ENCODE results near the gene NHSL2. TPM values are rescaled to one million over a fixed set of nuclear protein-coding genes. Genes with fewer than 3 reads are reported as not detected.

Gene NHSL2
- total RNA-seq, 1 experiment from 2014 or later: 0.07 TPM

DNA sequence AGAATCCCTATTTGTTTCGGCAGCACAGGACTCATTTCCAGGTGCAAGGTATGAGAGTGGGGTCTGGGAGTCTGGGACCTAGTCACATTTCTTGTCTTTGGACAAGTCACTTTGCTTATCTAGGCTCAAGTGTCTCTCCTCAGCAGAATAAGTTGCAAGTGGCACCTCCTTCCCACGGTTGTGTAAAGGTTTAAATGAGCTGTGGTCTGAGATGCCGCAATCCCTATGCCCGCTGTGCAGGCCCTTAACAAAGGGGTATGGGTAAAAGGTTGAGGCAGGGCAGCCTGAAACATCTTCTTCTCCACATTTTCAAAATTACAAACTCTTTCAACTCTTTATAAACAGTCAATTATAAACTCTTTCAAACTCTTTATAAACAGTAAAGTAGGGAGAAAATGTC is 127.4 kb downstream of the NHSL2 start:
- H3F3A ChIP-seq (ENCODE audit: low read length, unreplicated experiment): no peaks in the 10 kb centered on the region
- H3K4me1 ChIP-seq (ENCODE audit: insufficient read depth, low read length): no peaks in the 10 kb centered on the region
- H3K79me2 ChIP-seq (ENCODE audit: low read length): no peaks in the 10 kb centered on the region
- intact Hi-C loops (cut with micrococcal nuclease): no loop called here
- ATAC-seq: no peak
- H4K20me1 ChIP-seq (ENCODE audit: low read length): no peaks in the 10 kb centered on the region
- H3K9ac ChIP-seq (ENCODE audit: low read length): no peak overlapping the region
- CTCF ChIA-PET: no interaction called here
- no peaks in the 10 kb centered on the region for H3K9me3 ChIP-seq (ENCODE audit: low read length)
- no peak overlapping the region for H3K27ac ChIP-seq (ENCODE audit: low read length)
- POLR2A ChIA-PET (ENCODE audit: unreplicated experiment): no interaction called here
- no peak overlapping the region for H3K4me3 ChIP-seq (ENCODE audit: low read length)
- TF ChIP-seq, protein P1, sequence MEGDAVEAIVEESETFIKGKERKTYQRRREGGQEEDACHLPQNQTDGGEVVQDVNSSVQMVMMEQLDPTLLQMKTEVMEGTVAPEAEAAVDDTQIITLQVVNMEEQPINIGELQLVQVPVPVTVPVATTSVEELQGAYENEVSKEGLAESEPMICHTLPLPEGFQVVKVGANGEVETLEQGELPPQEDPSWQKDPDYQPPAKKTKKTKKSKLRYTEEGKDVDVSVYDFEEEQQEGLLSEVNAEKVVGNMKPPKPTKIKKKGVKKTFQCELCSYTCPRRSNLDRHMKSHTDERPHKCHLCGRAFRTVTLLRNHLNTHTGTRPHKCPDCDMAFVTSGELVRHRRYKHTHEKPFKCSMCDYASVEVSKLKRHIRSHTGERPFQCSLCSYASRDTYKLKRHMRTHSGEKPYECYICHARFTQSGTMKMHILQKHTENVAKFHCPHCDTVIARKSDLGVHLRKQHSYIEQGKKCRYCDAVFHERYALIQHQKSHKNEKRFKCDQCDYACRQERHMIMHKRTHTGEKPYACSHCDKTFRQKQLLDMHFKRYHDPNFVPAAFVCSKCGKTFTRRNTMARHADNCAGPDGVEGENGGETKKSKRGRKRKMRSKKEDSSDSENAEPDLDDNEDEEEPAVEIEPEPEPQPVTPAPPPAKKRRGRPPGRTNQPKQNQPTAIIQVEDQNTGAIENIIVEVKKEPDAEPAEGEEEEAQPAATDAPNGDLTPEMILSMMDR (conservative IDR thresholded peaks at IDR 0.05; ENCODE audit: low read depth, low read length): no peak
- no peak for TF ChIP-seq EZH2phosphoT487 (IDR thresholded peaks at IDR 0.05; ENCODE audit: borderline replicate concordance, low read length)
- no peak overlapping the region for H2AFZ ChIP-seq (ENCODE audit: low read length)
- no TSS peak for BruUV-seq (replicated peaks)
- no peak for DNase-seq
- no peaks in the 10 kb centered on the region for H3K9me2 ChIP-seq (replicated peaks; ENCODE audit: low read length)
- no peak overlapping the region for H3K4me2 ChIP-seq (ENCODE audit: low read length)
- H3K27me3 ChIP-seq (ENCODE audit: low read length): no peaks in the 10 kb centered on the region
- H3K36me3 ChIP-seq (ENCODE audit: low read depth, low read length): no peaks in the 10 kb centered on the region

DNA sequence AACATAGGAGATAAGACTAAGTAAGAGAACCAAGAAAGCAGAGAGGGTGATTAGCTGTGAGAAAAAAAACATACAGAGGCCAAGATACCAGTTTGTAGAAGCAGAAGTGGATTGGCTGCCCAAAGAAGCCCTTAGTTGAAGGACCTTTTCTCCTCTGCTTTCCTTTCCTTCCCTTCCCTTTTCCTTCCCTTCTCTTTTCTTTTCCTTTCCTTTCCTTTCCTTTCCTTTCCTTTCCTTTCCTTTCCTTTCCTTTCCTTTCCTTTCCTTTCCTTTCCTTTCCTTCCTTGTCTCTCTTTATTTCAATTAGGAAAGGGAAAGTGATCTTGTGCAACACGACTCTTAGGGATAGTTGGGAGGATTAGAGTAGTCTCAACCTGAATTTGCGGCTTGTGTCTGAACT is 128.2 kb downstream of the NHSL2 start:
- Histone ChIP-seq H3K4me1 (ENCODE audit: insufficient read depth, low read length) (no peaks in the 10 kb centered on the region), H4K20me1 (ENCODE audit: low read length) (no peaks in the 10 kb centered on the region), H3K36me3 (ENCODE audit: low read depth, low read length) (no peaks in the 10 kb centered on the region), H3K27ac (ENCODE audit: low read length) (no peak overlapping the region), H3K9me3 (ENCODE audit: low read length) (no peaks in the 10 kb centered on the region), H3K9ac (ENCODE audit: low read length) (no peak overlapping the region), H3K79me2 (ENCODE audit: low read length) (no peaks in the 10 kb centered on the region), H3K27me3 (ENCODE audit: low read length) (no peaks in the 10 kb centered on the region), H3F3A (ENCODE audit: low read length, unreplicated experiment) (no peaks in the 10 kb centered on the region), H3K4me2 (ENCODE audit: low read length) (no peak overlapping the region), H3K4me3 (ENCODE audit: low read length) (no peak overlapping the region), H3K9me2 (replicated peaks; ENCODE audit: low read length) (no peaks in the 10 kb centered on the region), H2AFZ (ENCODE audit: low read length) (no peak overlapping the region)
- ChIA-PET POLR2A (ENCODE audit: unreplicated experiment) (no interaction called here), CTCF (no interaction called here)
- intact Hi-C loops (cut with micrococcal nuclease): no loop called here
- ATAC-seq (no peak), DNase-seq (no peak)
- no TSS peak for BruUV-seq (replicated peaks)
- no peak for TF ChIP-seq EZH2 (IDR thresholded peaks at IDR 0.05; ENCODE audit: low read length, unreplicated experiment)
- no peak for TF ChIP-seq EZH2phosphoT487 (IDR thresholded peaks at IDR 0.05; ENCODE audit: borderline replicate concordance, low read length)
- TF ChIP-seq, protein P1 (conservative IDR thresholded peaks at IDR 0.05; ENCODE audit: low read depth, low read length): no peak

DNA sequence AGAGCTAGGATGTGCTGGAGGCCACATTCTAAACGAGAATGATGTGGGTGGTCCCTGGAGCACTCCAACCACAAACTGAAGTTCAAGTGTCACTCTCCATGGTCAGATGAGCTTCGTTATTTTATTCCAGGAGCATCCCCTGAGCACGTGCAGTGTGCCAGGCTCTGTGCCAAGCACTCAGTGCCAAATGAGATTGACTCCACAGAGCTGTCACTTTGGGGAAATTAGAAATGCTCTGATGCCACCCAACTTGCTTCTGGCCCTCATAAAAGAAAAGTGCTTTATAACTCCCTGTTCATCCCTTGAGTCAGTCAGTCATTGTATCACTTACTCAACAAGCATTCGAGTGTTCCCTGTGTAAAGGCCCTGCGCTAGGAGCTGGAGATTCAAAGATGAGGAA is 129.9 kb downstream of the NHSL2 start:
- Histone ChIP-seq H3K36me3 (ENCODE audit: low read depth, low read length) (no peaks in the 10 kb centered on the region), H4K20me1 (ENCODE audit: low read length) (no peaks in the 10 kb centered on the region), H3K79me2 (ENCODE audit: low read length) (no peaks in the 10 kb centered on the region), H3K9me3 (ENCODE audit: low read length) (no peaks in the 10 kb centered on the region), H3F3A (ENCODE audit: low read length, unreplicated experiment) (no peaks in the 10 kb centered on the region), H3K27me3 (ENCODE audit: low read length) (no peaks in the 10 kb centered on the region), H3K9me2 (replicated peaks; ENCODE audit: low read length) (no peaks in the 10 kb centered on the region), H2AFZ (ENCODE audit: low read length) (no peak overlapping the region), H3K4me3 (ENCODE audit: low read length) (no peak overlapping the region), H3K27ac (ENCODE audit: low read length) (no peak overlapping the region), H3K9ac (ENCODE audit: low read length) (no peak overlapping the region), H3K4me1 (ENCODE audit: insufficient read depth, low read length) (no peaks in the 10 kb centered on the region), H3K4me2 (ENCODE audit: low read length) (no peak overlapping the region)
- CTCF ChIA-PET: no interaction called here
- TF ChIP-seq EZH2phosphoT487 (IDR thresholded peaks at IDR 0.05; ENCODE audit: borderline replicate concordance, low read length): no peak
- TF ChIP-seq EZH2 (IDR thresholded peaks at IDR 0.05; ENCODE audit: low read length, unreplicated experiment): no peak
- TF ChIP-seq, protein P1 (conservative IDR thresholded peaks at IDR 0.05; ENCODE audit: low read depth, low read length): no peak
- ATAC-seq (no peak), DNase-seq (no peak)
- intact Hi-C loops (cut with micrococcal nuclease): no loop called here
- POLR2A ChIA-PET (ENCODE audit: unreplicated experiment): no interaction called here
- BruUV-seq (replicated peaks): no TSS peak
